SK-N-SH (cell line): Measurements from ENCODE around the gene ACTN2. TPM values are rescaled to one million over a fixed set of nuclear protein-coding genes. Genes with fewer than 3 reads are reported as not detected.

ENCODE experiments used
- CTCF ChIA-PET: fragments of 300-600, 350-600 bp; formaldehyde crosslinking; extraction: SDS; loops from one replicate; lab custom pipeline; 2021; lab: Yijun Ruan, JAX
- POLR2A ChIA-PET: fragments of 350-600 bp; sonication (Branson Sonifier 250); formaldehyde crosslinking; extraction: SDS; loops from one replicate; lab custom pipeline; 2020; ENCODE audit warnings: antibody characterized with exemption, inconsistent platforms; lab: Yijun Ruan, JAX
- DNase-seq: peaks from one replicate; pipeline ENCODE4 v3.0.0; 2012
- H2AFZ ChIP-seq: fragments of 200-600 bp; sonication (generic); 2 replicates; pipeline ENCODE4 v1.8.1; 2016; ENCODE audit warnings: antibody characterized with exemption, mild to moderate bottlenecking, low read depth
- H3F3A ChIP-seq: fragments of 200-600 bp; sonication (generic); replicated peaks from 2 replicates; pipeline ENCODE3; 2016; ENCODE audit warnings: antibody characterized with exemption, mild to moderate bottlenecking; ENCODE audit not compliant: insufficient read depth
- H3K27ac ChIP-seq, 2 experiments: fragments of 200-500 bp in 1 of 2; fragments of 200-600 bp in 1 of 2; sonication (Bioruptor generic) in 1 of 2; sonication (generic), shearing (Covaris generic) in 1 of 2; 2 replicates each; pipeline versions ENCODE4 v1.5.1 to v1.6.1; 2014 to 2016; ENCODE audit warnings: low read depth in 2 of 2, inconsistent platforms in 1 of 2, low read length in 1 of 2, mild to moderate bottlenecking in 1 of 2, mixed read lengths in 1 of 2
- H3K27me3 ChIP-seq: fragments of 200-600 bp; sonication (generic), shearing (Covaris generic); 2 replicates; pipeline ENCODE4 v1.6.1; 2016; ENCODE audit warnings: mixed run types; ENCODE audit not compliant: insufficient read depth
- H3K36me3 ChIP-seq, 2 experiments: fragments of 200-500 bp in 1 of 2; fragments of 200-600 bp in 1 of 2; sonication (Bioruptor generic) in 1 of 2; sonication (generic) in 1 of 2; replicated peaks in 1 of 2; 2 replicates each; pipeline versions ENCODE3 to v1.5.1; 2014 to 2016; ENCODE audit warnings: low read length in 1 of 2, mild to moderate bottlenecking in 1 of 2; ENCODE audit not compliant: insufficient read depth in 2 of 2, control insufficient read depth in 1 of 2
- H3K4me1 ChIP-seq, 2 experiments: fragments of 200-500 bp in 1 of 2; fragments of 200-600 bp in 1 of 2; sonication (Bioruptor generic) in 1 of 2; sonication (generic), shearing (Covaris generic) in 1 of 2; 2 replicates each; pipeline versions ENCODE4 v1.5.1 to v1.6.1; 2014 to 2016; ENCODE audit warnings: low read depth in 1 of 2, low read length in 1 of 2, mixed run types in 1 of 2; ENCODE audit not compliant: insufficient read depth in 2 of 2, control insufficient read depth in 1 of 2
- H3K4me2 ChIP-seq: fragments of 200-600 bp; sonication (generic), shearing (Covaris generic); 2 replicates; pipeline ENCODE4 v1.6.1; 2017; ENCODE audit warnings: mixed run types
- H3K4me3 ChIP-seq, 2 experiments: fragments of 200-500 bp in 1 of 2; fragments of 200-600 bp in 1 of 2; sonication (Bioruptor generic) in 1 of 2; sonication (generic), shearing (Covaris generic) in 1 of 2; 2 replicates each; pipeline versions ENCODE4 v1.5.1 to v1.8.1; 2014 to 2016; ENCODE audit warnings: low read depth in 2 of 2, inconsistent platforms in 1 of 2, low read length in 1 of 2, mild to moderate bottlenecking in 1 of 2, mixed read lengths in 1 of 2, moderate library complexity in 1 of 2
- H3K79me2 ChIP-seq: fragments of 200-600 bp; sonication (generic); 2 replicates; pipeline ENCODE4 v1.8.1; 2017; ENCODE audit warnings: mild to moderate bottlenecking; ENCODE audit not compliant: insufficient read depth
- H3K9ac ChIP-seq: fragments of 200-600 bp; sonication (generic); 2 replicates; pipeline ENCODE4 v1.6.1; 2017; ENCODE audit warnings: mixed run types
- H3K9me2 ChIP-seq: fragments of 200-600 bp; sonication (generic); 2 replicates; pipeline ENCODE4 v1.6.1; 2017; ENCODE audit warnings: mixed run types
- H3K9me3 ChIP-seq: fragments of 200-600 bp; sonication (generic); 2 replicates; pipeline ENCODE4 v1.6.1; 2017; ENCODE audit warnings: mixed run types, mild to moderate bottlenecking, moderate library complexity
- H4K20me1 ChIP-seq: fragments of 200-600 bp; sonication (generic); 2 replicates; pipeline ENCODE4 v1.6.1; 2017; ENCODE audit warnings: mild to moderate bottlenecking, mixed run types; ENCODE audit not compliant: insufficient read depth
- ELF1 ChIP-seq: IDR thresholded peaks from 2 replicates; pipeline ENCODE4 v1.4.0; 2012
- EP300 ChIP-seq, 2 experiments: IDR thresholded peaks; 2 replicates each; pipeline versions ENCODE4 v1.4.0 to v1.6.1; 2012; ENCODE audit warnings: borderline replicate concordance in 1 of 2, low read depth in 1 of 2, low read length in 1 of 2
- FOXM1 ChIP-seq: IDR thresholded peaks from 2 replicates; pipeline ENCODE4 v1.4.0; 2012; ENCODE audit warnings: low read depth, mild to moderate bottlenecking
- GATA2 ChIP-seq: sonication (generic); formaldehyde crosslinking; IDR thresholded peaks from 2 replicates; pipeline ENCODE4 v1.5.0; 2020; ENCODE audit warnings: mild to moderate bottlenecking, missing genetic modification reagents
- IRF3 ChIP-seq: fragments of 150-350 bp; IDR thresholded peaks from 2 replicates; pipeline ENCODE4 v1.6.1; 2016; ENCODE audit warnings: mild to moderate bottlenecking, low read depth, low read length
- JUND ChIP-seq: IDR thresholded peaks from 2 replicates; pipeline ENCODE4 v1.4.0; 2012
- NFIC ChIP-seq: IDR thresholded peaks from 2 replicates; pipeline ENCODE4 v1.4.0; 2012; ENCODE audit warnings: borderline replicate concordance
- REST ChIP-seq: IDR thresholded peaks from 2 replicates; pipeline ENCODE4 v1.6.1; 2012; ENCODE audit warnings: mild to moderate bottlenecking, low read depth, low read length, moderate library complexity
- SIN3A ChIP-seq: IDR thresholded peaks from 2 replicates; pipeline ENCODE4 v1.6.1; 2012; ENCODE audit warnings: low read depth, mild to moderate bottlenecking, low read length, moderate library complexity, borderline replicate concordance
- SMC3 ChIP-seq: IDR thresholded peaks from 2 replicates; pipeline ENCODE4 v1.6.1; 2012; ENCODE audit warnings: low read depth, low read length, improper control_type of control experiment
- TAF1 ChIP-seq: IDR thresholded peaks from 2 replicates; pipeline ENCODE4 v1.6.1; 2012; ENCODE audit warnings: low read depth, mild to moderate bottlenecking, low read length, moderate library complexity, borderline replicate concordance
- YY1 ChIP-seq: IDR thresholded peaks from 2 replicates; pipeline ENCODE4 v1.4.0; 2012; ENCODE audit warnings: low read depth, mild to moderate bottlenecking
- WGBS: methylation state at CpG from one replicate; pipeline ENCODE4 v1.1.6; 2017; ENCODE audit warnings: low lambda C conversion rate; 5-methylcytosine and 5-hydroxymethylcytosine counted together
- polyA plus RNA-seq, 3 experiments: library from polyadenylated mRNA; depleted of rRNA; stranded (reverse); fragments of >200 nt; gene quantifications; 2 replicates each; pipeline ENCODE4 v1.2.3, GENCODE V29; 2012

Gene ACTN2
- polyA plus RNA-seq, 1 of the 3 experiments (the other 2 are of a cell fraction) = 0.15 TPM

- TF ChIP-seq IRF3 = no peak
- TF ChIP-seq YY1 = no peak
- no peak for TF ChIP-seq SIN3A
- TF ChIP-seq REST = no peak
- TF ChIP-seq GATA2 = no peak
- no peak for TF ChIP-seq NFIC
- TF ChIP-seq FOXM1 = no peak
These were observed 31.5 kb downstream of the ACTN2 start (continued) for GRCh38 chr1:236717811-236718210.

- CTCF ChIA-PET = interaction anchor here (1.7 kb wide), 1 partner anchor 31 kb away, joined by 4 read pairs; the partner anchor contains the start of gene ACTN2
- DNase-seq = no peak
- H3K4me2 ChIP-seq = no peak overlapping the region
- H3K9me2 ChIP-seq = no peaks in the 10 kb centered on the region
- no peaks in the 10 kb centered on the region for H3K79me2 ChIP-seq
- no peaks in the 10 kb centered on the region for H3F3A ChIP-seq
- H3K9me3 ChIP-seq = no peaks in the 10 kb centered on the region
- no peaks in the 10 kb centered on the region for H3K27me3 ChIP-seq
- H3K4me1 ChIP-seq = no peaks in the 10 kb centered on the region; a peak in 1 of 4 replicates
- no peak overlapping the region for H3K4me3 ChIP-seq
- no peaks in the 10 kb centered on the region for H4K20me1 ChIP-seq
- TF ChIP-seq ELF1 (no peak), JUND (no peak), EP300 (IDR thresholded peaks at IDR 0.05; ENCODE audit: borderline replicate concordance in 1 of 2, low read depth in 1 of 2, low read length in 1 of 2) (no peak)
- TF ChIP-seq, all 33 proteins: peak for 0
- POLR2A ChIA-PET = no interaction called here
- Histone ChIP-seq H2AFZ (no peak overlapping the region), H3K9ac (no peak overlapping the region), H3K36me3 (no peaks in the 10 kb centered on the region), H3K27ac (no peak overlapping the region)
- 27% methylated on average over 3 of the region's 3 CpGs for WGBS
These were observed 32.0 kb downstream of the ACTN2 start for GRCh38 chr1:236718328-236718727.

GRCh38 chr1:236720206-236720605, 33.9 kb downstream of the ACTN2 start:
- no peaks in the 10 kb centered on the region for H3F3A ChIP-seq
- H3K27ac ChIP-seq = no peak overlapping the region
- H3K27me3 ChIP-seq = no peaks in the 10 kb centered on the region
- no peaks in the 10 kb centered on the region; a peak in 1 of 4 replicates for H3K4me1 ChIP-seq
- ChIA-PET POLR2A (no interaction called here), CTCF (interaction anchor here (1.0 to 1.1 kb wide), 2 partner anchors 39 to 666 kb away, joined by 3 to 4 read pairs; no protein-coding TSS in a partner anchor)
- no peaks in the 10 kb centered on the region for H3K79me2 ChIP-seq
- H4K20me1 ChIP-seq = no peaks in the 10 kb centered on the region
- no peaks in the 10 kb centered on the region for H3K9me3 ChIP-seq
- no peak overlapping the region for H3K4me2 ChIP-seq
- 31% methylated on average over 3 of the region's 3 CpGs for WGBS
- no peak overlapping the region for H3K9ac ChIP-seq
- no peaks in the 10 kb centered on the region for H3K9me2 ChIP-seq
- H3K36me3 ChIP-seq = no peaks in the 10 kb centered on the region
- H2AFZ ChIP-seq = no peak overlapping the region; the same call in 1 of the 2 replicates
- H3K4me3 ChIP-seq = no peak overlapping the region
- TF ChIP-seq TAF1 (no peak), SMC3 (no peak)
- no peak for DNase-seq
